IgD-negative memory B cell (primary cell): Measurements from ENCODE around the gene ZNF438. TPM values are rescaled to one million over a fixed set of nuclear protein-coding genes. Genes with fewer than 3 reads are reported as not detected.

ENCODE experiments used
- H3K27ac Mint-ChIP-seq, 3 donors: one replicate each; pipeline ENCODE4 v1.8.0; 2020 to 2022; ENCODE audit warnings: mild to moderate bottlenecking in 3 of 3, mixed read lengths in 3 of 3, moderate library complexity in 1 of 3
- H3K27me3 Mint-ChIP-seq: one replicate; pipeline ENCODE4 v1.8.0; 2021; ENCODE audit warnings: mixed read lengths
- H3K36me3 Mint-ChIP-seq: one replicate; pipeline ENCODE4 v1.8.0; 2020; ENCODE audit warnings: mild to moderate bottlenecking, mixed read lengths
- H3K4me1 Mint-ChIP-seq, 3 donors: one replicate each; pipeline ENCODE4 v1.8.0; 2020 to 2022; ENCODE audit warnings: mixed read lengths in 3 of 3, mild to moderate bottlenecking in 1 of 3
- H3K4me3 Mint-ChIP-seq, 4 donors: one replicate each; pipeline ENCODE4 v1.8.0; 2020 to 2022; ENCODE audit warnings: mild to moderate bottlenecking in 4 of 4, mixed read lengths in 4 of 4, moderate library complexity in 3 of 4
- H3K9me3 Mint-ChIP-seq, 3 donors: one replicate each; pipeline ENCODE4 v1.8.0; 2020 to 2021; ENCODE audit warnings: mixed read lengths in 3 of 3, mild to moderate bottlenecking in 1 of 3
- polyA plus RNA-seq: library from polyadenylated mRNA; unstranded; fragments of 300-500 nt; fragmentation: Illumina TruSeq; gene quantifications from one replicate; pipeline ENCODE4 v1.2.3, GENCODE V29; 2021

The ZNF438 gene
- polyA plus RNA-seq, 1 donor from 2014 or later: 4.0 TPM

- Mint-ChIP-seq H3K36me3 (peaks cover 8% of the 10 kb centered on the region), H3K27me3 (no peaks in the 10 kb centered on the region)
Measured at GRCh38 chr10:30897048-30897447, 134.6 kb downstream of the ZNF438 start.

GRCh38 chr10:30894221-30894620 is 137.4 kb downstream of the ZNF438 start:
- Mint-ChIP-seq H3K27ac (no peak overlapping the region), H3K4me1 (no peaks in the 10 kb centered on the region), H3K36me3 (peaks cover 2% of the 10 kb centered on the region), H3K9me3 (no peaks in the 10 kb centered on the region), H3K27me3 (no peaks in the 10 kb centered on the region), H3K4me3 (no peak overlapping the region)

More at GRCh38 chr10:30897048-30897447, 134.6 kb downstream of the ZNF438 start:
- Mint-ChIP-seq H3K9me3 (peaks cover 0 to under 1% (median under 1%) of the 10 kb centered on the region in 3 donors), H3K4me1 (no peaks in the 10 kb centered on the region), H3K27ac (no peak overlapping the region), H3K4me3 (no peak overlapping the region)

- Mint-ChIP-seq H3K36me3 (no peaks in the 10 kb centered on the region), H3K4me3 (no peak overlapping the region), H3K27ac (no peak overlapping the region), H3K27me3 (no peaks in the 10 kb centered on the region), H3K9me3 (no peaks in the 10 kb centered on the region), H3K4me1 (no peaks in the 10 kb centered on the region)
Measured at GRCh38 chr10:30893208-30893607, 138.5 kb downstream of the ZNF438 start.

- Mint-ChIP-seq H3K27ac (peak overlapping the region in 1 of 3 donors; percentile 53), H3K36me3 (no peaks in the 10 kb centered on the region), H3K4me1 (no peaks in the 10 kb centered on the region), H3K4me3 (no peak overlapping the region), H3K9me3 (peaks cover 0 to 3% (median 3%) of the 10 kb centered on the region in 3 donors), H3K27me3 (no peaks in the 10 kb centered on the region)
Measured at GRCh38 chr10:30887839-30888238, 143.8 kb downstream of the ZNF438 start.

- Mint-ChIP-seq H3K9me3 (peaks cover 0 to 3% (median 3%) of the 10 kb centered on the region in 3 donors), H3K27ac (no peak overlapping the region), H3K4me3 (no peak overlapping the region), H3K27me3 (no peaks in the 10 kb centered on the region), H3K36me3 (no peaks in the 10 kb centered on the region), H3K4me1 (no peaks in the 10 kb centered on the region)
Measured at GRCh38 chr10:30885423-30885822, 146.2 kb downstream of the ZNF438 start.

- no peaks in the 10 kb centered on the region for H3K27me3 Mint-ChIP-seq
- H3K27ac Mint-ChIP-seq: no peak overlapping the region
- no peaks in the 10 kb centered on the region for H3K4me1 Mint-ChIP-seq
- H3K9me3 Mint-ChIP-seq: peaks cover 0 to 7% (median 3%) of the 10 kb centered on the region in 3 donors
- H3K36me3 Mint-ChIP-seq: peaks cover 2% of the 10 kb centered on the region
- no peak overlapping the region for H3K4me3 Mint-ChIP-seq
Measured at GRCh38 chr10:30883751-30884150, 147.9 kb downstream of the ZNF438 start.

- no peak overlapping the region for H3K27ac Mint-ChIP-seq
- peaks cover 0 to 7% (median 3%) of the 10 kb centered on the region in 3 donors for H3K9me3 Mint-ChIP-seq
- no peak overlapping the region for H3K4me3 Mint-ChIP-seq
- no peaks in the 10 kb centered on the region for H3K27me3 Mint-ChIP-seq
- H3K36me3 Mint-ChIP-seq: peaks cover 2% of the 10 kb centered on the region
- no peaks in the 10 kb centered on the region for H3K4me1 Mint-ChIP-seq
Measured at GRCh38 chr10:30883116-30883515, 148.5 kb downstream of the ZNF438 start.

GRCh38 chr10:30882281-30882680 is 149.4 kb downstream of the ZNF438 start:
- Mint-ChIP-seq H3K36me3 (peaks cover 2% of the 10 kb centered on the region), H3K27me3 (no peaks in the 10 kb centered on the region), H3K27ac (no peak overlapping the region), H3K9me3 (peaks cover 0 to 4% (median 3%) of the 10 kb centered on the region in 3 donors), H3K4me3 (no peak overlapping the region), H3K4me1 (no peaks in the 10 kb centered on the region)

GRCh38 chr10:30878920-30879319 is 152.7 kb downstream of the ZNF438 start:
- H3K27ac Mint-ChIP-seq: no peak overlapping the region
- peaks cover 11% of the 10 kb centered on the region for H3K36me3 Mint-ChIP-seq
- H3K4me1 Mint-ChIP-seq: no peaks in the 10 kb centered on the region
- H3K4me3 Mint-ChIP-seq: no peak overlapping the region
- no peaks in the 10 kb centered on the region for H3K27me3 Mint-ChIP-seq
- H3K9me3 Mint-ChIP-seq: peaks cover 0 to 4% (median 0%) of the 10 kb centered on the region in 3 donors

- H3K4me3 Mint-ChIP-seq: no peak overlapping the region
- peaks cover 14% of the 10 kb centered on the region for H3K36me3 Mint-ChIP-seq
Measured at GRCh38 chr10:30877111-30877510, 154.6 kb downstream of the ZNF438 start.

GRCh38 chr10:30873411-30873810 is 158.3 kb downstream of the ZNF438 start:
- Mint-ChIP-seq H3K27ac (no peak overlapping the region), H3K4me1 (no peaks in the 10 kb centered on the region), H3K9me3 (no peaks in the 10 kb centered on the region), H3K36me3 (peaks cover 21% of the 10 kb centered on the region), H3K27me3 (no peaks in the 10 kb centered on the region), H3K4me3 (no peak overlapping the region)

More at GRCh38 chr10:30877111-30877510, 154.6 kb downstream of the ZNF438 start:
- Mint-ChIP-seq H3K27me3 (no peaks in the 10 kb centered on the region), H3K27ac (no peak overlapping the region), H3K9me3 (peaks cover 0 to 4% (median 0%) of the 10 kb centered on the region in 3 donors), H3K4me1 (no peaks in the 10 kb centered on the region)

- H3K36me3 Mint-ChIP-seq: peaks cover 16% of the 10 kb centered on the region
Measured at GRCh38 chr10:30870896-30871295, 160.8 kb downstream of the ZNF438 start.

GRCh38 chr10:30869566-30869965 is 162.1 kb downstream of the ZNF438 start:
- H3K9me3 Mint-ChIP-seq: no peaks in the 10 kb centered on the region
- no peak overlapping the region for H3K4me3 Mint-ChIP-seq
- H3K27me3 Mint-ChIP-seq: no peaks in the 10 kb centered on the region
- no peak overlapping the region for H3K27ac Mint-ChIP-seq
- H3K4me1 Mint-ChIP-seq: no peaks in the 10 kb centered on the region
- peaks cover 15% of the 10 kb centered on the region for H3K36me3 Mint-ChIP-seq

More at GRCh38 chr10:30870896-30871295, 160.8 kb downstream of the ZNF438 start:
- Mint-ChIP-seq H3K4me1 (no peaks in the 10 kb centered on the region), H3K9me3 (no peaks in the 10 kb centered on the region), H3K27me3 (no peaks in the 10 kb centered on the region), H3K27ac (no peak overlapping the region), H3K4me3 (no peak overlapping the region)

- no peak overlapping the region for H3K27ac Mint-ChIP-seq
- H3K36me3 Mint-ChIP-seq: peaks cover 17% of the 10 kb centered on the region
- H3K4me3 Mint-ChIP-seq: no peak overlapping the region
- H3K9me3 Mint-ChIP-seq: no peaks in the 10 kb centered on the region
- no peaks in the 10 kb centered on the region for H3K27me3 Mint-ChIP-seq
- H3K4me1 Mint-ChIP-seq: no peaks in the 10 kb centered on the region
Measured at GRCh38 chr10:30868611-30869010, 163.1 kb downstream of the ZNF438 start.

GRCh38 chr10:30866896-30867295 is 164.8 kb downstream of the ZNF438 start:
- Mint-ChIP-seq H3K9me3 (no peaks in the 10 kb centered on the region), H3K4me1 (no peaks in the 10 kb centered on the region), H3K4me3 (no peak overlapping the region), H3K27ac (no peak overlapping the region), H3K27me3 (no peaks in the 10 kb centered on the region), H3K36me3 (peaks cover 13% of the 10 kb centered on the region)

GRCh38 chr10:30865141-30865926 is 166.3 kb downstream of the ZNF438 start:
- Mint-ChIP-seq H3K27ac (no peak overlapping the region), H3K36me3 (peaks cover 8% of the 10 kb centered on the region), H3K4me1 (no peaks in the 10 kb centered on the region), H3K9me3 (no peaks in the 10 kb centered on the region), H3K4me3 (no peak overlapping the region), H3K27me3 (no peaks in the 10 kb centered on the region)
